ENCODE results near the gene MTF2.
A peak's percentile ranks its signal among the peaks of the same experiment; 100 is the strongest.

Gene MTF2

GRCh38 chr1:93109578-93109977, 30.5 kb downstream of the MTF2 start:
- H3K9me2 ChIP-seq (replicated peaks; ENCODE audit: insufficient read depth, low read length), result no peaks in the 10 kb centered on the region
- H3K36me3 ChIP-seq (replicated peaks; ENCODE audit: insufficient read depth, low read length), result no peaks in the 10 kb centered on the region
- no peak for TF ChIP-seq EZH2phosphoT487 (IDR thresholded peaks at IDR 0.05; ENCODE audit: low read length)
- TF ChIP-seq CTCF (IDR thresholded peaks at IDR 0.05; ENCODE audit: low read length), result no peak
- TF ChIP-seq EZH2 (optimal IDR thresholded peaks at IDR 0.05; ENCODE audit: low read depth, low read length), result no peak
- H3K27ac ChIP-seq (ENCODE audit: low read length), result no peak overlapping the region
- H3K4me1 ChIP-seq (ENCODE audit: low read length), result peaks cover 10% of the 10 kb centered on the region; the same call in 1 of the 2 replicates
- no peak overlapping the region for H3K4me2 ChIP-seq (ENCODE audit: low read depth, low read length)
- H2AFZ ChIP-seq (ENCODE audit: low read length), result no peak overlapping the region
- H4K20me1 ChIP-seq (ENCODE audit: insufficient read depth, low read length), result no peaks in the 10 kb centered on the region
- no peaks in the 10 kb centered on the region for H3K9me3 ChIP-seq (replicated peaks; ENCODE audit: insufficient read depth, low read length)
- H3K27me3 ChIP-seq (replicated peaks; ENCODE audit: insufficient read depth, low read length), result no peaks in the 10 kb centered on the region
- no peak for DNase-seq
- H3K4me3 ChIP-seq (ENCODE audit: low read length), result no peak overlapping the region
- H3K9ac ChIP-seq (ENCODE audit: low read length), result no peak overlapping the region
- peaks cover 67% of the 10 kb centered on the region for H3K79me2 ChIP-seq (ENCODE audit: low read length)
- 0 out of 2 replicates have a peak, but pooled peaks cover 3% of the 10 kb centered on the region for H3F3A ChIP-seq (ENCODE audit: insufficient read depth, low read length)

- Histone ChIP-seq H3K36me3 (replicated peaks; ENCODE audit: insufficient read depth, low read length) (no peaks in the 10 kb centered on the region; the same call in 1 of the 2 replicates), H4K20me1 (ENCODE audit: insufficient read depth, low read length) (no peaks in the 10 kb centered on the region), H3K4me1 (ENCODE audit: low read length) (peaks cover 10% of the 10 kb centered on the region; the same call in 1 of the 2 replicates), H3K4me2 (ENCODE audit: low read depth, low read length) (peak overlapping the region; percentile 59), H3K9me3 (replicated peaks; ENCODE audit: insufficient read depth, low read length) (no peaks in the 10 kb centered on the region), H3K4me3 (ENCODE audit: low read length) (peak overlapping the region; percentile 20; the same call in 1 of the 2 replicates), H3K9ac (ENCODE audit: low read length) (no peak overlapping the region; the same call in 1 of the 2 replicates), H3F3A (ENCODE audit: insufficient read depth, low read length) (0 out of 2 replicates have a peak, but pooled peaks cover 3% of the 10 kb centered on the region), H3K27me3 (replicated peaks; ENCODE audit: insufficient read depth, low read length) (no peaks in the 10 kb centered on the region), H2AFZ (ENCODE audit: low read length) (no peak overlapping the region), H3K9me2 (replicated peaks; ENCODE audit: insufficient read depth, low read length) (no peaks in the 10 kb centered on the region), H3K79me2 (ENCODE audit: low read length) (peaks cover 64% of the 10 kb centered on the region), H3K27ac (ENCODE audit: low read length) (peak overlapping the region; percentile 8; the same call in 1 of the 2 replicates)
- no peak for TF ChIP-seq CTCF (IDR thresholded peaks at IDR 0.05; ENCODE audit: low read length)
- no peak for TF ChIP-seq EZH2 (optimal IDR thresholded peaks at IDR 0.05; ENCODE audit: low read depth, low read length)
- no peak for TF ChIP-seq EZH2phosphoT487 (IDR thresholded peaks at IDR 0.05; ENCODE audit: low read length)
- DNase-seq, result peak; percentile 26
Measured at GRCh38 chr1:93111065-93111464, 32.0 kb downstream of the MTF2 start.

GRCh38 chr1:93111561-93111960, 32.5 kb downstream of the MTF2 start:
- H3K36me3 ChIP-seq (replicated peaks; ENCODE audit: insufficient read depth, low read length), result no peaks in the 10 kb centered on the region; the same call in 1 of the 2 replicates
- peaks cover 10% of the 10 kb centered on the region; the same call in 1 of the 2 replicates for H3K4me1 ChIP-seq (ENCODE audit: low read length)
- no peaks in the 10 kb centered on the region for H3K9me2 ChIP-seq (replicated peaks; ENCODE audit: insufficient read depth, low read length)
- DNase-seq, result no peak
- no peaks in the 10 kb centered on the region for H3K27me3 ChIP-seq (replicated peaks; ENCODE audit: insufficient read depth, low read length)
- H4K20me1 ChIP-seq (ENCODE audit: insufficient read depth, low read length), result no peaks in the 10 kb centered on the region
- H3F3A ChIP-seq (ENCODE audit: insufficient read depth, low read length), result 0 out of 2 replicates have a peak, but pooled peaks cover 3% of the 10 kb centered on the region
- no peak overlapping the region for H3K9ac ChIP-seq (ENCODE audit: low read length)
- peak overlapping the region; percentile 59; the same call in 1 of the 2 replicates for H3K4me2 ChIP-seq (ENCODE audit: low read depth, low read length)
- no peaks in the 10 kb centered on the region for H3K9me3 ChIP-seq (replicated peaks; ENCODE audit: insufficient read depth, low read length)
- H3K79me2 ChIP-seq (ENCODE audit: low read length), result peaks cover 61% of the 10 kb centered on the region
- H3K27ac ChIP-seq (ENCODE audit: low read length), result peak overlapping the region; percentile 8; the same call in 1 of the 2 replicates
- H2AFZ ChIP-seq (ENCODE audit: low read length), result no peak overlapping the region
- peak overlapping the region; percentile 20; the same call in 1 of the 2 replicates for H3K4me3 ChIP-seq (ENCODE audit: low read length)
- no peak for TF ChIP-seq EZH2 (optimal IDR thresholded peaks at IDR 0.05; ENCODE audit: low read depth, low read length)
- TF ChIP-seq EZH2phosphoT487 (IDR thresholded peaks at IDR 0.05; ENCODE audit: low read length), result no peak

- H3K9me3 ChIP-seq (replicated peaks; ENCODE audit: insufficient read depth, low read length), result no peaks in the 10 kb centered on the region
Measured at GRCh38 chr1:93113127-93113526, 34.0 kb downstream of the MTF2 start.

More at GRCh38 chr1:93113127-93113526, 34.0 kb downstream of the MTF2 start:
- Histone ChIP-seq H4K20me1 (ENCODE audit: insufficient read depth, low read length) (no peaks in the 10 kb centered on the region), H3K4me1 (ENCODE audit: low read length) (peaks cover 10% of the 10 kb centered on the region; the same call in 1 of the 2 replicates), H3K9ac (ENCODE audit: low read length) (no peak overlapping the region), H3K27me3 (replicated peaks; ENCODE audit: insufficient read depth, low read length) (no peaks in the 10 kb centered on the region), H3F3A (ENCODE audit: insufficient read depth, low read length) (0 out of 2 replicates have a peak, but pooled peaks cover 3% of the 10 kb centered on the region), H3K27ac (ENCODE audit: low read length) (no peak overlapping the region), H3K79me2 (ENCODE audit: low read length) (peaks cover 47% of the 10 kb centered on the region), H2AFZ (ENCODE audit: low read length) (no peak overlapping the region), H3K4me2 (ENCODE audit: low read depth, low read length) (no peak overlapping the region), H3K36me3 (replicated peaks; ENCODE audit: insufficient read depth, low read length) (no peaks in the 10 kb centered on the region; the same call in 1 of the 2 replicates), H3K9me2 (replicated peaks; ENCODE audit: insufficient read depth, low read length) (no peaks in the 10 kb centered on the region), H3K4me3 (ENCODE audit: low read length) (no peak overlapping the region)
- TF ChIP-seq EZH2phosphoT487 (IDR thresholded peaks at IDR 0.05; ENCODE audit: low read length), result no peak
- DNase-seq, result no peak

Measured in MM.1S (cell line).